B cell (primary cell): Measurements from ENCODE around the gene ZC3H7B. TPM values are rescaled to one million over a fixed set of nuclear protein-coding genes. Genes with fewer than 3 reads are reported as not detected.

Experiments used
- ATAC-seq: fragments of 200-7000 bp; cut with Tn5 transposase; one replicate; pipeline ENCODE4 v1.10.0; 2021; ENCODE audit warnings: low read depth, mild to moderate bottlenecking, moderate number of reproducible peaks, moderate library complexity
- CTCF ChIA-PET: fragments of 350-600 bp; sonication (Branson Sonifier 250); formaldehyde crosslinking; loops from one replicate; lab custom pipeline; 2021; ENCODE audit warnings: antibody characterized with exemption, inconsistent platforms; lab: Charles Lee
- POLR2A ChIA-PET: fragments of 350-600 bp; sonication (Branson Sonifier 250); formaldehyde crosslinking; loops from one replicate; lab custom pipeline; 2021; ENCODE audit warnings: antibody characterized with exemption; lab: Charles Lee
- DNase-seq: peaks from one replicate; pipeline ENCODE4 v3.0.0; 2013
- H2AFZ ChIP-seq: 2 replicates; pipeline ENCODE4 v1.6.1; 2012; ENCODE audit warnings: mild to moderate bottlenecking, low read depth, low read length; ENCODE audit not compliant: insufficient read depth, poor library complexity, severe bottlenecking
- H3K27ac ChIP-seq, 2 donors: 1 replicate in 1 of 2; 2 replicates in 1 of 2; pipeline ENCODE4 v1.5.1; 2012 to 2013; ENCODE audit warnings: low read length in 2 of 2, mild to moderate bottlenecking in 2 of 2, moderate library complexity in 1 of 2
- H3K27me3 ChIP-seq, 4 experiments: fragments of 200-600 bp in 1 of 4; sonication (generic) in 1 of 4; replicated peaks in 1 of 4; 1 replicate in 2 of 4; 2 replicates in 2 of 4; pipeline versions ENCODE4 v1.6.1 to v1.7.0; 2013 to 2016; ENCODE audit warnings: low read length in 3 of 4, mild to moderate bottlenecking in 2 of 4, mixed read lengths in 1 of 4, moderate library complexity in 1 of 4; ENCODE audit not compliant: insufficient read depth in 4 of 4, control insufficient read depth in 3 of 4; ENCODE audit errors: control extremely low read depth in 1 of 4
- H3K36me3 ChIP-seq, 2 experiments: replicated peaks in 1 of 2; 1 replicate in 1 of 2; 2 replicates in 1 of 2; pipeline versions ENCODE4 v1.6.1 to v1.7.1; 2013; ENCODE audit warnings: low read length in 1 of 2; ENCODE audit not compliant: insufficient read depth in 2 of 2, control insufficient read depth in 1 of 2; ENCODE audit errors: control extremely low read depth in 1 of 2, extremely low read depth in 1 of 2
- H3K4me1 ChIP-seq, 2 donors: fragments of 200-600 bp in 1 of 2; sonication (generic) in 1 of 2; 1 replicate in 1 of 2; 2 replicates in 1 of 2; pipeline versions ENCODE4 v1.5.1 to v1.6.1; 2013 to 2017; ENCODE audit warnings: low read length in 2 of 2; ENCODE audit not compliant: control insufficient read depth in 2 of 2, insufficient read depth in 2 of 2
- H3K4me2 ChIP-seq: replicated peaks from 2 replicates; pipeline ENCODE3; 2012; ENCODE audit warnings: mild to moderate bottlenecking, low read depth, low read length; ENCODE audit not compliant: poor library complexity, severe bottlenecking
- H3K4me3 ChIP-seq, 5 experiments: fragments of 200-600 bp in 1 of 5; sonication (generic) in 1 of 5; 1 replicate in 3 of 5; 2 replicates in 2 of 5; pipeline versions ENCODE4 v1.5.1 to v1.7.0; 2011 to 2016; ENCODE audit warnings: low read length in 4 of 5, mild to moderate bottlenecking in 4 of 5, low read depth in 2 of 5, control low read depth in 1 of 5, moderate library complexity in 1 of 5; ENCODE audit not compliant: insufficient read depth in 1 of 5; ENCODE audit errors: control extremely low read depth in 1 of 5, extremely low read depth in 1 of 5
- H3K79me2 ChIP-seq: fragments of 200-600 bp; sonication (generic); one replicate; pipeline ENCODE4 v1.6.0; 2016; ENCODE audit warnings: low read length; ENCODE audit not compliant: control insufficient read depth, insufficient read depth
- H3K9ac ChIP-seq: fragments of 200-600 bp; sonication (generic); 2 replicates; pipeline ENCODE4 v1.6.1; 2017; ENCODE audit warnings: mild to moderate bottlenecking, low read length, moderate library complexity
- H3K9me3 ChIP-seq, 3 donors: one replicate each; pipeline versions ENCODE4 v1.6.1 to v1.7.1; 2013; ENCODE audit warnings: low read length in 2 of 3; ENCODE audit not compliant: control insufficient read depth in 2 of 3, insufficient read depth in 1 of 3; ENCODE audit errors: control extremely low read depth in 1 of 3
- H4K20me1 ChIP-seq: 2 replicates; pipeline ENCODE4 v1.6.0; 2012; ENCODE audit warnings: mild to moderate bottlenecking, low read length; ENCODE audit not compliant: insufficient read depth, control insufficient read depth, poor library complexity, severe bottlenecking
- H3K27ac Mint-ChIP-seq: one replicate; pipeline ENCODE4 v1.8.0; 2021; ENCODE audit warnings: mixed read lengths
- H3K27me3 Mint-ChIP-seq: one replicate; pipeline ENCODE4 v1.8.0; 2021; ENCODE audit warnings: mixed read lengths
- H3K4me1 Mint-ChIP-seq: one replicate; pipeline ENCODE4 v1.8.0; 2021; ENCODE audit warnings: mixed read lengths
- H3K4me3 Mint-ChIP-seq: one replicate; pipeline ENCODE4 v1.8.0; 2021; ENCODE audit warnings: mixed read lengths
- H3K9me3 Mint-ChIP-seq: one replicate; pipeline ENCODE4 v1.8.0; 2022; ENCODE audit warnings: mixed read lengths; ENCODE audit not compliant: insufficient read depth
- EZH2 ChIP-seq: IDR thresholded peaks from 2 replicates; pipeline ENCODE4 v1.6.1; 2012; ENCODE audit warnings: borderline replicate concordance, low read depth, mild to moderate bottlenecking, moderate library complexity, low read length; ENCODE audit not compliant: insufficient read depth, poor library complexity, severe bottlenecking
- WGBS: methylation state at CpG from one replicate; pipeline ENCODE4 v1.1.5; 2013; ENCODE audit warnings: missing lambda C conversion rate; ENCODE audit not compliant: insufficient coverage; 5-methylcytosine and 5-hydroxymethylcytosine counted together
- intact Hi-C: fragments of 100-400 bp; cut with micrococcal nuclease; formaldehyde crosslinking; loops from one replicate; pipeline ENCODE4 v1.10.0; 2022
- polyA plus RNA-seq: library from polyadenylated mRNA; depleted of rRNA; stranded (reverse); fragments of >200 nt; gene quantifications from 2 replicates; pipeline ENCODE4 v1.2.3, GENCODE V29; 2012
- small RNA-seq: library from RNA; depleted of rRNA; stranded (forward); fragments of <200 nt; gene quantifications from one replicate; pipeline ENCODE3, GENCODE V24; 2012; ENCODE audit warnings: low replicate concordance, low read depth; ENCODE audit not compliant: insufficient read length
- total RNA-seq, 2 donors: library from RNA; stranded (reverse); fragments of 120-200 nt in 1 of 2; gene quantifications; 1 replicate in 1 of 2; 2 replicates in 1 of 2; pipeline versions ENCODE4 v1.2.3 to v1.2.4, GENCODE V29; 2013 to 2022
- TF ChIP-seq, protein P1 (sequence below): fragments of 200-600 bp; IDR thresholded peaks from one replicate; pipeline ENCODE4 v1.8.0; 2022; ENCODE audit warnings: antibody characterized with exemption, mild to moderate bottlenecking

Gene ZC3H7B
- total and polyA plus RNA-seq, 2 donors (not counting 1 experiment from before 2014, with no cell fraction given): 29.8 to 41.9 TPM

DNA sequence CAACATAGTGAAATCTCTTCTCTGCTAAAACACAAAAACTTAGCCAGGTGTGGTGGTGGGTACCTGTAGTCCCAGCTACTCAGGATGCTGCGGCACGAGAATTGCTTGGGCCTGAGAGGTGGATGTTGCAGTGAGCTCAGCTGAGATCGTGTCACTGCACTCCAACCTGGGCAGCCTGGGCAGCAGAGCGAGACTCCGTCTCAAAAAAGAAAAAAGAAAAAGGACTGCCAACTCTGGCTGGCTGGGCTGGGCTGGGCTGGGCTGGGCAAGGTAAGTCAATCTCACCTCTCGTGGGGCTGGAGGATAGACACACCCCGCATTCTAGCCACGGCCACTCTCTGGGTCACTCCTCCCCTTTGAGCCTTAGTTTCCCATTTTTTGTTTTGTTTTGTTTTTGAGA, 107.3 kb downstream of the ZC3H7B start:
- POLR2A ChIA-PET: interaction anchor here (0.6 to 1.7 kb wide), 5 partner anchors 39 to 1889 kb away, joined by 3 to 7 read pairs (median 3); partner anchors contain the start of gene ATF4
- Histone ChIP-seq H3K27me3 (no peaks in the 10 kb centered on the region), H3K9me3 (no peaks in the 10 kb centered on the region), H3K36me3 (no peaks in the 10 kb centered on the region), H3K4me2 (peak overlapping the region; percentile 19), H3K9ac (no peak overlapping the region), H2AFZ (no peak overlapping the region), H3K79me2 (peaks cover 58% of the 10 kb centered on the region), H3K4me3 (no peak overlapping the region), H3K27ac (peak overlapping the region in 1 of 2 donors; percentile 5), H4K20me1 (no peaks in the 10 kb centered on the region), H3K4me1 (peaks cover 20 to 49% of the 10 kb centered on the region in 2 donors)
- ATAC-seq (no peak), DNase-seq (no peak)
- H3K27ac Mint-ChIP-seq: peak overlapping the region; percentile 73
- no peak for TF ChIP-seq EZH2
- TF ChIP-seq, protein P1, sequence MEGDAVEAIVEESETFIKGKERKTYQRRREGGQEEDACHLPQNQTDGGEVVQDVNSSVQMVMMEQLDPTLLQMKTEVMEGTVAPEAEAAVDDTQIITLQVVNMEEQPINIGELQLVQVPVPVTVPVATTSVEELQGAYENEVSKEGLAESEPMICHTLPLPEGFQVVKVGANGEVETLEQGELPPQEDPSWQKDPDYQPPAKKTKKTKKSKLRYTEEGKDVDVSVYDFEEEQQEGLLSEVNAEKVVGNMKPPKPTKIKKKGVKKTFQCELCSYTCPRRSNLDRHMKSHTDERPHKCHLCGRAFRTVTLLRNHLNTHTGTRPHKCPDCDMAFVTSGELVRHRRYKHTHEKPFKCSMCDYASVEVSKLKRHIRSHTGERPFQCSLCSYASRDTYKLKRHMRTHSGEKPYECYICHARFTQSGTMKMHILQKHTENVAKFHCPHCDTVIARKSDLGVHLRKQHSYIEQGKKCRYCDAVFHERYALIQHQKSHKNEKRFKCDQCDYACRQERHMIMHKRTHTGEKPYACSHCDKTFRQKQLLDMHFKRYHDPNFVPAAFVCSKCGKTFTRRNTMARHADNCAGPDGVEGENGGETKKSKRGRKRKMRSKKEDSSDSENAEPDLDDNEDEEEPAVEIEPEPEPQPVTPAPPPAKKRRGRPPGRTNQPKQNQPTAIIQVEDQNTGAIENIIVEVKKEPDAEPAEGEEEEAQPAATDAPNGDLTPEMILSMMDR: no peak
- CTCF ChIA-PET: interaction anchor here (0.6 to 11.6 kb wide), 7 partner anchors 11 to 1346 kb away, joined by 3 to 228 read pairs (median 4); partner anchors contain the start of genes PHF5A and TOB2
- 86% methylated on average over 8 of the region's 8 CpGs for WGBS
- H3K4me3 Mint-ChIP-seq: peak overlapping the region; percentile 32
- intact Hi-C loops: no loop called here
- H3K4me1 Mint-ChIP-seq: peaks cover 48% of the 10 kb centered on the region
- H3K9me3 Mint-ChIP-seq: no peaks in the 10 kb centered on the region
- no peaks in the 10 kb centered on the region for H3K27me3 Mint-ChIP-seq

Small RNAs within 50 kb of the gene (small RNA-seq; reads per million reads assigned to genes)
- not detected for gene MIR6889
- not detected for gene RNU6-495P

Other genes starting within 250 kb of the ZC3H7B start
- 185 and 208 TPM in 2 replicates for gene EP300, start 208.9 kb upstream of the ZC3H7B start, total RNA-seq
- gene EP300, start 208.9 kb upstream of the ZC3H7B start, polyA plus RNA-seq: 73.3 and 81.3 TPM in 2 replicates
- 32.4 and 37.3 TPM in 2 replicates for gene L3MBTL2, start 96.2 kb upstream of the ZC3H7B start, total RNA-seq
- 18.0 and 22.5 TPM in 2 replicates for gene L3MBTL2, start 96.2 kb upstream of the ZC3H7B start, polyA plus RNA-seq
- gene CHADL, start 60.6 kb upstream of the ZC3H7B start, total RNA-seq: 0.34 and 0.59 TPM in 2 replicates
- gene CHADL, start 60.6 kb upstream of the ZC3H7B start, polyA plus RNA-seq: 0.07 TPM in 1 of 2 replicates, not detected in the other
- gene RANGAP1, start 15.3 kb upstream of the ZC3H7B start, total RNA-seq: 48.4 and 48.8 TPM in 2 replicates
- 42.0 and 51.0 TPM in 2 replicates for gene RANGAP1, start 15.3 kb upstream of the ZC3H7B start, polyA plus RNA-seq
- gene TEF, start 80.4 kb downstream of the ZC3H7B start, total RNA-seq: 5.5 and 6.8 TPM in 2 replicates
- gene TEF, start 80.4 kb downstream of the ZC3H7B start, polyA plus RNA-seq: 1.6 and 5.0 TPM in 2 replicates
- gene TOB2, start 145.3 kb downstream of the ZC3H7B start, total RNA-seq: 51.5 and 56.0 TPM in 2 replicates
- 26.2 and 40.4 TPM in 2 replicates for gene TOB2, start 145.3 kb downstream of the ZC3H7B start, polyA plus RNA-seq
- 31.6 and 34.5 TPM in 2 replicates for gene PHF5A, start 167.2 kb downstream of the ZC3H7B start, total RNA-seq
- gene PHF5A, start 167.2 kb downstream of the ZC3H7B start, polyA plus RNA-seq: 29.4 and 62.1 TPM in 2 replicates
- gene ACO2, start 167.6 kb downstream of the ZC3H7B start, total RNA-seq: 91.7 and 104 TPM in 2 replicates
- 91.5 and 91.7 TPM in 2 replicates for gene ACO2, start 167.6 kb downstream of the ZC3H7B start, polyA plus RNA-seq
- 32.1 and 35.6 TPM in 2 replicates for gene POLR3H, start 242.9 kb downstream of the ZC3H7B start, total RNA-seq
- 10.3 and 12.4 TPM in 2 replicates for gene POLR3H, start 242.9 kb downstream of the ZC3H7B start, polyA plus RNA-seq